GM12872 (cell line): ENCODE data around the gene KNG1.

Source experiments
- CTCF ChIP-seq: IDR thresholded peaks from 3 replicates; pipeline ENCODE4 v1.5.1; 2011; ENCODE audit warnings: low read depth, mild to moderate bottlenecking, low read length, moderate library complexity; ENCODE audit not compliant: insufficient read depth

Gene KNG1

GRCh38 chr3:186772281-186772694 lies 55.1 kb downstream of the KNG1 start:
- no peak for TF ChIP-seq CTCF

GRCh38 chr3:186772701-186773417 lies 55.7 kb downstream of the KNG1 start:
- no peak for TF ChIP-seq CTCF

- no peak for TF ChIP-seq CTCF
These were observed 58.8 kb downstream of the KNG1 start for GRCh38 chr3:186775999-186776398.

GRCh38 chr3:186779204-186779603 lies 62.0 kb downstream of the KNG1 start:
- no peak for TF ChIP-seq CTCF

GRCh38 chr3:186782542-186783057 lies 65.4 kb downstream of the KNG1 start:
- TF ChIP-seq CTCF: no peak

GRCh38 chr3:186783058-186783730 lies 66.0 kb downstream of the KNG1 start, which contains the start of gene EIF4A2:
Gene EIF4A2 (plus strand): TSS chr3:186783577. CDS start chr3:186783611, 34 bp downstream.
- TF ChIP-seq CTCF: no peak

GRCh38 chr3:186783731-186784515 lies 66.8 kb downstream of the KNG1 start:
- TF ChIP-seq CTCF: no peak
